ENCODE results near the gene KNCN.

GRCh38 chr1:46517010-46517600, 34.3 kb downstream of the KNCN start:
- TF ChIP-seq CTCF (IDR thresholded peaks at IDR 0.05 in 8 of 11, conservative IDR thresholded peaks at IDR 0.05 in 3 of 11) (no peak), POLR2A (IDR thresholded peaks at IDR 0.05) (no peak)

All from spleen (tissue), 7 donors.